IPS-18c (cell line): Measurements from ENCODE around the gene NDN.

ENCODE experiments used
- H3K4me3 ChIP-seq: 2 replicates; pipeline ENCODE4 v1.7.0; 2013; ENCODE audit warnings: low read depth, mild to moderate bottlenecking, low read length, moderate library complexity; ENCODE audit not compliant: insufficient read depth
- H3K9me3 ChIP-seq: one replicate; pipeline ENCODE4 v1.6.1; 2013; ENCODE audit warnings: mild to moderate bottlenecking, low read length, moderate library complexity; ENCODE audit not compliant: control insufficient read depth, insufficient read depth

Gene NDN

GRCh38 chr15:23687143-23687470 is at the start of gene NDN:
Gene NDN (minus strand): TSS chr15:23687305. CDS start chr15:23687217, 88 bp downstream.
- Histone ChIP-seq H3K9me3 (peaks cover 2% of the 10 kb centered on the region), H3K4me3 (peak within 1 kb of the TSS; percentile 45)

- Histone ChIP-seq H3K4me3 (no peak overlapping the region), H3K9me3 (peaks cover 12% of the 10 kb centered on the region)
Observed at GRCh38 chr15:23736033-23736673, 49.0 kb upstream of the NDN start.

GRCh38 chr15:23734862-23735261 is 47.8 kb upstream of the NDN start:
- Histone ChIP-seq H3K4me3 (no peak overlapping the region), H3K9me3 (peaks cover 9% of the 10 kb centered on the region)

- peak overlapping the region; percentile 20; the same call in 1 of the 2 replicates for H3K4me3 ChIP-seq
Observed at GRCh38 chr15:23713874-23714656, 27.0 kb upstream of the NDN start.

GRCh38 chr15:23708332-23708731 is 21.2 kb upstream of the NDN start:
- Histone ChIP-seq H3K9me3 (peaks cover 18% of the 10 kb centered on the region), H3K4me3 (no peak overlapping the region)

More at GRCh38 chr15:23713874-23714656, 27.0 kb upstream of the NDN start:
- H3K9me3 ChIP-seq: peaks cover 17% of the 10 kb centered on the region

- H3K4me3 ChIP-seq: no peak overlapping the region
Observed at GRCh38 chr15:23695282-23695681, 8.2 kb upstream of the NDN start.

GRCh38 chr15:23694592-23694991 is 7.5 kb upstream of the NDN start:
- peaks cover 8% of the 10 kb centered on the region for H3K9me3 ChIP-seq
- no peak overlapping the region for H3K4me3 ChIP-seq

More at GRCh38 chr15:23695282-23695681, 8.2 kb upstream of the NDN start:
- H3K9me3 ChIP-seq: peaks cover 8% of the 10 kb centered on the region

- H3K9me3 ChIP-seq: peaks cover 2% of the 10 kb centered on the region
- no peak overlapping the region for H3K4me3 ChIP-seq
Observed at GRCh38 chr15:23690450-23690852, 3.3 kb upstream of the NDN start.

GRCh38 chr15:23690015-23690414 is 2.9 kb upstream of the NDN start:
- Histone ChIP-seq H3K9me3 (peaks cover 2% of the 10 kb centered on the region), H3K4me3 (no peak overlapping the region)

- Histone ChIP-seq H3K4me3 (peak overlapping the region; percentile 45), H3K9me3 (peaks cover 2% of the 10 kb centered on the region)
Observed at GRCh38 chr15:23686466-23687142, 501 bp downstream of the NDN start.

GRCh38 chr15:23671481-23671880 is 15.6 kb downstream of the NDN start:
- peaks cover 5% of the 10 kb centered on the region for H3K9me3 ChIP-seq

GRCh38 chr15:23670970-23671369 is 16.1 kb downstream of the NDN start:
- no peak overlapping the region for H3K4me3 ChIP-seq
- H3K9me3 ChIP-seq: peaks cover 5% of the 10 kb centered on the region

More at GRCh38 chr15:23671481-23671880, 15.6 kb downstream of the NDN start:
- H3K4me3 ChIP-seq: no peak overlapping the region

- Histone ChIP-seq H3K9me3 (peaks cover 6% of the 10 kb centered on the region), H3K4me3 (no peak overlapping the region)
Observed at GRCh38 chr15:23663232-23663631, 23.9 kb downstream of the NDN start.

GRCh38 chr15:23648920-23649515 is 38.1 kb downstream of the NDN start:
- Histone ChIP-seq H3K4me3 (no peak overlapping the region), H3K9me3 (peaks cover 12% of the 10 kb centered on the region)

GRCh38 chr15:23647421-23648370 is 39.4 kb downstream of the NDN start, which contains the start of gene MAGEL2:
Gene MAGEL2 (minus strand): TSS chr15:23647867. CDS start chr15:23647742, 125 bp downstream.
- Histone ChIP-seq H3K9me3 (peaks cover 12% of the 10 kb centered on the region), H3K4me3 (peak within 1 kb of the TSS; percentile 63)

- H3K9me3 ChIP-seq: peaks cover 12% of the 10 kb centered on the region
Observed at GRCh38 chr15:23647001-23647295, 40.2 kb downstream of the NDN start.

More at GRCh38 chr15:23647001-23647295, 40.2 kb downstream of the NDN start:
- peak overlapping the region; percentile 63 for H3K4me3 ChIP-seq
